ENCODE data around the gene COX17.

- TF ChIP-seq CTCF (CRISPR knock-in tag; IDR thresholded peaks at IDR 0.05): no peak
- no peak for TF ChIP-seq NR1H2 (CRISPR knock-in tag; IDR thresholded peaks at IDR 0.05; ENCODE audit: borderline replicate concordance, low read depth)
- no peak for TF ChIP-seq REST (IDR thresholded peaks at IDR 0.05; ENCODE audit: borderline replicate concordance in 1 of 2, low read depth in 1 of 2, low read length in 2 of 2)
- TF ChIP-seq ZBTB7A (CRISPR knock-in tag; IDR thresholded peaks at IDR 0.05): no peak
- no peak for TF ChIP-seq ZNF557 (CRISPR knock-in tag; IDR thresholded peaks at IDR 0.05)
- no peak for TF ChIP-seq RELA (CRISPR knock-in tag; IDR thresholded peaks at IDR 0.05)
Observed at GRCh38 chr3:119679874-119680273, 2.7 kb upstream of the COX17 start.
